DND-41 (cell line): ENCODE data around the gene SCN3B.
A peak's percentile ranks its signal among the peaks of the same experiment; 100 is the strongest.

Experiments used
- ATAC-seq: fragments of 200-7000 bp; cut with Tn5 transposase; 3 replicates; pipeline ENCODE4 v1.9.1; 2021; ENCODE audit warnings: low read depth; ENCODE audit not compliant: insufficient read depth
- DNase-seq: peaks from one replicate; pipeline ENCODE4 v3.0.0-alpha.2; 2020
- H2AFZ ChIP-seq: 2 replicates; pipeline ENCODE4 v1.6.0; 2012; ENCODE audit warnings: low read depth, low read length
- H3K27ac ChIP-seq: 2 replicates; pipeline ENCODE4 v1.5.1; 2012; ENCODE audit warnings: low read length, inconsistent platforms
- H3K27me3 ChIP-seq: fragments of 200-600 bp; sonication (generic); 2 replicates; pipeline ENCODE4 v1.6.0; 2012; ENCODE audit warnings: low read length, mild to moderate bottlenecking, inconsistent platforms; ENCODE audit not compliant: insufficient read depth, poor library complexity
- H3K36me3 ChIP-seq: 2 replicates; pipeline ENCODE4 v1.5.1; 2012; ENCODE audit warnings: low read length, inconsistent platforms; ENCODE audit not compliant: insufficient read depth
- H3K4me1 ChIP-seq: 2 replicates; pipeline ENCODE4 v1.5.1; 2012; ENCODE audit warnings: mild to moderate bottlenecking, low read length; ENCODE audit not compliant: insufficient read depth
- H3K4me2 ChIP-seq: 2 replicates; pipeline ENCODE4 v1.6.0; 2012; ENCODE audit warnings: mild to moderate bottlenecking, moderate library complexity, low read length, inconsistent platforms; ENCODE audit not compliant: insufficient read depth
- H3K4me3 ChIP-seq, 2 experiments: fragments of 200-600 bp in 1 of 2; shearing (Covaris generic) in 1 of 2; 2 replicates each; pipeline ENCODE4 v1.5.1; 2012 to 2016; ENCODE audit warnings: inconsistent platforms in 2 of 2, low read length in 2 of 2, mild to moderate bottlenecking in 2 of 2, low read depth in 1 of 2, moderate library complexity in 1 of 2
- H3K79me2 ChIP-seq: 2 replicates; pipeline ENCODE4 v1.6.0; 2012; ENCODE audit warnings: low read length, inconsistent platforms; ENCODE audit not compliant: insufficient read depth
- H3K9ac ChIP-seq: 2 replicates; pipeline ENCODE4 v1.6.0; 2012; ENCODE audit warnings: low read depth, mild to moderate bottlenecking, inconsistent platforms, low read length, moderate library complexity
- H3K9me3 ChIP-seq: 2 replicates; pipeline ENCODE4 v1.5.1; 2012; ENCODE audit warnings: low read length, moderate library complexity, mild to moderate bottlenecking, inconsistent platforms; ENCODE audit not compliant: insufficient read depth, severe bottlenecking
- H4K20me1 ChIP-seq: 2 replicates; pipeline ENCODE4 v1.6.0; 2012; ENCODE audit warnings: low read length; ENCODE audit not compliant: insufficient read depth
- CTCF ChIP-seq: IDR thresholded peaks from 2 replicates; pipeline ENCODE4 v1.5.1; 2012; ENCODE audit warnings: borderline replicate concordance, low read length, moderate library complexity, mild to moderate bottlenecking; ENCODE audit not compliant: poor library complexity, severe bottlenecking; ENCODE audit errors: extremely low read depth
- EZH2 ChIP-seq: IDR thresholded peaks from 3 replicates; pipeline ENCODE4 v1.6.1; 2012; ENCODE audit warnings: borderline replicate concordance, low read depth, mild to moderate bottlenecking, moderate library complexity, low read length, inconsistent platforms; ENCODE audit not compliant: severe bottlenecking

The SCN3B gene

DNA sequence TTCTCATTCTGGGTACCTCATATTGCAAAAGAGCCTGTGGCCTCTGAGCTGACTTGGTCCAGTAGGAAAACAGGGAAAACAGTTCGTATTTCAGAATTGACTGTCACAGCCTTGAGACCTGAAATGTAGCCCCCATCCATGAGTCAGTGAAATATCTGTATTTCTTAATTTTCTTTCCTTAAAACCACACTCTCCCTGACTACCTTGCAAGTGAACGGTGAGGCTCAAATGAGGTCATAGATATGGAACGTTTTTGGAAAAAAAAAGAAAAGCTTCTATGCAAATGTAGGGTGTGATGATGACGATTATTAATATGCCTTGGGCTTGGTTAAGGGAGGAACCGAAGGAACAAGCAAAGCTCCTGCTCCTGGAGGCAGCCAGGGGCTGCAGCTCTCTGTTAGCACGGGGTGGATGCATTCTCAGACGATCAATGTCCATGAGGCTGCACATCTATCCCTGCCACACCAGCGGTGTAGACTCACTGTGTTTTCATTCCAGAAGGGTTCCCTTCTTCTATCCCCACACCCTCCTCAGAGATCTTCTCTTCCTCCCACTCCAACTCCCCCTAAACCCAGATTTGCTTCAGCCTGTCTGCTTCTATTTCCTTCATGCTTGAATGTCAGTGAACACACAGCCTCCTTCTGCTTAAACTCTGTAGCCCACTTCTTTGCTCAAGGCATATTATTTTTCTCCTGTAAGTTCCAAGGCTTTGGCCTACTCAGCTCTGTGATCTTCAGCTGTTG lies 29.2 kb upstream of the SCN3B start:
- TF ChIP-seq CTCF (no peak), EZH2 (no peak)
- no peak overlapping the region for H3K4me3 ChIP-seq
- H3K27ac ChIP-seq = no peak overlapping the region
- no peak overlapping the region for H2AFZ ChIP-seq
- no peaks in the 10 kb centered on the region for H3K36me3 ChIP-seq
- no peaks in the 10 kb centered on the region for H3K9me3 ChIP-seq
- H3K4me2 ChIP-seq = no peak overlapping the region
- no peaks in the 10 kb centered on the region for H4K20me1 ChIP-seq
- H3K4me1 ChIP-seq = no peaks in the 10 kb centered on the region
- ATAC-seq (no peak), DNase-seq (no peak)
- no peaks in the 10 kb centered on the region for H3K79me2 ChIP-seq
- H3K9ac ChIP-seq = no peak overlapping the region
- peaks cover 17% of the 10 kb centered on the region for H3K27me3 ChIP-seq

DNA sequence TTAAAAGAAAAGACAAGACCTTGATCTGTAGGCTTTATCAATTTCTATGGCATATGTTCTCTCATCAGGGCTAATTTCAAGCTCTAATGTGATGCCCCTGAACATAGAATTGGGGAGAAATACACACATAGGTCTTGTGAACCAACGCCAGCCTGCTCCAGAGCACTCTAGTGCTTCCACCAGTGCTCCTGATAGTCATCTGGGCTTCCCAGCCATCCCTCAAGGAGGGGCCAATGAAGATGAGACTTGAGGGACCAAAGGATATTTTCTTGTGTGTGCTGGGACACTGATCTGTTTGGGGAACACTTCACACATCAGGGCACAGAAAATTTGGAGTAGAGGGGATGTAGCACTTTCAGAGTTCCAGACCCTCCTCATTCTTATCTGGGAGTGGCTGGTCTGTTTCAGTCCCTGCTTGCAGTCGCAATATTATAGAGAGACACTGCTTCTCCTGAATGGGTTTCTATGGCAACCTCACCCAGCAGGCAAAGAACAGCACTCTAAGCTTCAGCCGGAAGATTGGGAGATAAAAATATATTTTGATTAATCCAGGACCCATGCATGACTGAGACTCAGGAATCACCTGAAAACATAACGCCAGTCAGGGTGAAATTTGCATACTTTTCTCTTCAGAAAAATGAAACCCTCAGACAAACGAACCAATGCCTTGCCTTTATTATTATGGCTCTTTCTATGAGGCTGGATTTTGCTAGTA lies 28.4 kb upstream of the SCN3B start:
- no peak for DNase-seq
- no peaks in the 10 kb centered on the region for H3K4me1 ChIP-seq

GRCh38 chr11:123681030-123681429 lies 26.6 kb upstream of the SCN3B start:
- H3K4me1 ChIP-seq = no peaks in the 10 kb centered on the region
- H3K9me3 ChIP-seq = no peaks in the 10 kb centered on the region
- H3K36me3 ChIP-seq = no peaks in the 10 kb centered on the region
- no peak for TF ChIP-seq CTCF
- TF ChIP-seq EZH2 = no peak
- H2AFZ ChIP-seq = no peak overlapping the region
- DNase-seq = no peak
- ATAC-seq = peak; percentile 89
- H3K4me3 ChIP-seq = no peak overlapping the region
- H4K20me1 ChIP-seq = no peaks in the 10 kb centered on the region
- H3K27ac ChIP-seq = no peak overlapping the region
- H3K4me2 ChIP-seq = no peak overlapping the region
- peaks cover 8% of the 10 kb centered on the region for H3K27me3 ChIP-seq
- no peak overlapping the region for H3K9ac ChIP-seq
- H3K79me2 ChIP-seq = no peaks in the 10 kb centered on the region

More for the DNA sequence above, 28.4 kb upstream of the SCN3B start:
- no peak overlapping the region for H3K4me3 ChIP-seq
- H3K9me3 ChIP-seq = no peaks in the 10 kb centered on the region
- H3K79me2 ChIP-seq = no peaks in the 10 kb centered on the region
- no peak overlapping the region for H3K4me2 ChIP-seq
- no peak for ATAC-seq
- peaks cover 17% of the 10 kb centered on the region for H3K27me3 ChIP-seq
- H3K36me3 ChIP-seq = no peaks in the 10 kb centered on the region
- no peak overlapping the region for H2AFZ ChIP-seq
- H3K9ac ChIP-seq = no peak overlapping the region
- TF ChIP-seq CTCF (no peak), EZH2 (no peak)
- H4K20me1 ChIP-seq = no peaks in the 10 kb centered on the region
- no peak overlapping the region for H3K27ac ChIP-seq
